Neural progenitor cell (in vitro differentiated cells): ENCODE results near the gene ACAA1. TPM values are rescaled to one million over a fixed set of nuclear protein-coding genes. Genes with fewer than 3 reads are reported as not detected.

Source experiments
- DNase-seq: peaks from one replicate; pipeline ENCODE4 v3.0.0-alpha.2; 2016; ENCODE audit warnings: low spot score
- H2AFZ ChIP-seq: fragments of 200-600 bp; sonication (generic); replicated peaks from 2 replicates; pipeline ENCODE4 v1.6.1; 2016; ENCODE audit warnings: antibody characterized with exemption
- H3F3A ChIP-seq: fragments of 200-600 bp; sonication (generic); 2 replicates; pipeline ENCODE4 v1.6.1; 2016; ENCODE audit warnings: antibody characterized with exemption, low read depth
- H3K27ac ChIP-seq: fragments of 200-600 bp; sonication (generic); 2 replicates; pipeline ENCODE4 v1.5.1; 2016; ENCODE audit warnings: mild to moderate bottlenecking
- H3K27me3 ChIP-seq: fragments of 200-600 bp; sonication (generic); 2 replicates; pipeline ENCODE4 v1.6.1; 2016; ENCODE audit warnings: mild to moderate bottlenecking, moderate library complexity
- H3K36me3 ChIP-seq: fragments of 200-600 bp; sonication (generic); 2 replicates; pipeline ENCODE4 v1.5.1; 2016
- H3K4me1 ChIP-seq: fragments of 200-600 bp; sonication (generic); 2 replicates; pipeline ENCODE4 v1.6.1; 2016; ENCODE audit warnings: mixed run types
- H3K4me2 ChIP-seq: fragments of 200-600 bp; sonication (generic); 2 replicates; pipeline ENCODE4 v1.6.1; 2016
- H3K4me3 ChIP-seq: fragments of 200-600 bp; sonication (generic); 2 replicates; pipeline ENCODE4 v1.5.1; 2016
- H3K79me2 ChIP-seq: fragments of 200-600 bp; sonication (generic); 2 replicates; pipeline ENCODE4 v1.6.1; 2016; ENCODE audit warnings: low read depth
- H3K9ac ChIP-seq: fragments of 200-600 bp; sonication (generic); 2 replicates; pipeline ENCODE4 v1.6.1; 2016
- H3K9me3 ChIP-seq: fragments of 200-600 bp; sonication (generic); 2 replicates; pipeline ENCODE4 v1.5.1; 2016; ENCODE audit warnings: low read depth
- H4K20me1 ChIP-seq: fragments of 200-600 bp; sonication (generic); 2 replicates; pipeline ENCODE4 v1.6.1; 2016; ENCODE audit warnings: low read depth
- H3K27ac Mint-ChIP-seq: 3 replicates; pipeline ENCODE4 v1.8.0; 2021; ENCODE audit warnings: mixed read lengths
- H3K27me3 Mint-ChIP-seq: 2 replicates; pipeline ENCODE4 v1.8.0; 2022; ENCODE audit warnings: low read depth, mild to moderate bottlenecking, inconsistent platforms, moderate library complexity, mixed read lengths; ENCODE audit not compliant: insufficient read depth
- H3K36me3 Mint-ChIP-seq: 3 replicates; pipeline ENCODE4 v1.8.0; 2021; ENCODE audit warnings: mixed read lengths
- H3K4me1 Mint-ChIP-seq: 3 replicates; pipeline ENCODE4 v1.8.0; 2021; ENCODE audit warnings: mixed read lengths
- H3K4me3 Mint-ChIP-seq: 3 replicates; pipeline ENCODE4 v1.8.0; 2021; ENCODE audit warnings: mild to moderate bottlenecking, moderate library complexity, mixed read lengths
- H3K9me3 Mint-ChIP-seq: 3 replicates; pipeline ENCODE4 v1.8.0; 2020; ENCODE audit warnings: mixed read lengths
- EZH2 ChIP-seq: fragments of 200-600 bp; sonication (generic); IDR thresholded peaks from 2 replicates; pipeline ENCODE4 v1.6.1; 2017; ENCODE audit warnings: antibody characterized with exemption, mild to moderate bottlenecking, moderate library complexity
- EZH2phosphoT487 ChIP-seq: fragments of 200-600 bp; sonication (generic); IDR thresholded peaks from 2 replicates; pipeline ENCODE4 v1.6.1; 2017; ENCODE audit warnings: antibody characterized with exemption
- total RNA-seq: library from RNA; depleted of rRNA; stranded (reverse); fragments of >200 nt; gene quantifications from 2 replicates; pipeline ENCODE4 v1.2.3, GENCODE V29; 2015; ENCODE audit warnings: low replicate concordance
- TF ChIP-seq, protein P1 (sequence below): fragments of 200-600 bp; sonication (generic); IDR thresholded peaks from 2 replicates; pipeline ENCODE4 v1.5.1; 2017; ENCODE audit warnings: antibody characterized with exemption, mild to moderate bottlenecking

ACAA1 gene
- total RNA-seq, 1 donor from 2014 or later: 3.3 TPM

- H4K20me1 ChIP-seq: peaks cover 3% of the 10 kb centered on the region
- no peaks in the 10 kb centered on the region for H3K9me3 ChIP-seq
- H3K27me3 ChIP-seq: no peaks in the 10 kb centered on the region
- no peaks in the 10 kb centered on the region for H3K79me2 ChIP-seq
- no peak overlapping the region for H3K9ac ChIP-seq
- Mint-ChIP-seq H3K27me3 (no peaks in the 10 kb centered on the region), H3K9me3 (no peaks in the 10 kb centered on the region), H3K36me3 (peaks cover 24% of the 10 kb centered on the region), H3K4me1 (no peaks in the 10 kb centered on the region), H3K27ac (no peak overlapping the region), H3K4me3 (no peak overlapping the region)
- no peak overlapping the region for H3K27ac ChIP-seq
- H3F3A ChIP-seq: no peaks in the 10 kb centered on the region
- H3K36me3 ChIP-seq: no peaks in the 10 kb centered on the region
- no peaks in the 10 kb centered on the region for H3K4me1 ChIP-seq
- DNase-seq: no peak
- no peak overlapping the region for H3K4me2 ChIP-seq
- H2AFZ ChIP-seq: no peak overlapping the region
- TF ChIP-seq, protein P1, sequence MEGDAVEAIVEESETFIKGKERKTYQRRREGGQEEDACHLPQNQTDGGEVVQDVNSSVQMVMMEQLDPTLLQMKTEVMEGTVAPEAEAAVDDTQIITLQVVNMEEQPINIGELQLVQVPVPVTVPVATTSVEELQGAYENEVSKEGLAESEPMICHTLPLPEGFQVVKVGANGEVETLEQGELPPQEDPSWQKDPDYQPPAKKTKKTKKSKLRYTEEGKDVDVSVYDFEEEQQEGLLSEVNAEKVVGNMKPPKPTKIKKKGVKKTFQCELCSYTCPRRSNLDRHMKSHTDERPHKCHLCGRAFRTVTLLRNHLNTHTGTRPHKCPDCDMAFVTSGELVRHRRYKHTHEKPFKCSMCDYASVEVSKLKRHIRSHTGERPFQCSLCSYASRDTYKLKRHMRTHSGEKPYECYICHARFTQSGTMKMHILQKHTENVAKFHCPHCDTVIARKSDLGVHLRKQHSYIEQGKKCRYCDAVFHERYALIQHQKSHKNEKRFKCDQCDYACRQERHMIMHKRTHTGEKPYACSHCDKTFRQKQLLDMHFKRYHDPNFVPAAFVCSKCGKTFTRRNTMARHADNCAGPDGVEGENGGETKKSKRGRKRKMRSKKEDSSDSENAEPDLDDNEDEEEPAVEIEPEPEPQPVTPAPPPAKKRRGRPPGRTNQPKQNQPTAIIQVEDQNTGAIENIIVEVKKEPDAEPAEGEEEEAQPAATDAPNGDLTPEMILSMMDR: no peak
- no peak for TF ChIP-seq EZH2phosphoT487
- TF ChIP-seq EZH2: no peak
- H3K4me3 ChIP-seq: no peak overlapping the region
Measured at GRCh38 chr3:38122712-38123290, 14.1 kb downstream of the ACAA1 start.

- H3K36me3 Mint-ChIP-seq: peaks cover 20% of the 10 kb centered on the region
- H2AFZ ChIP-seq: no peak overlapping the region
- no peak for DNase-seq
Measured at GRCh38 chr3:38121832-38122461, 15.0 kb downstream of the ACAA1 start.

GRCh38 chr3:38121451-38121831, 15.5 kb downstream of the ACAA1 start:
- DNase-seq: no peak
- Histone ChIP-seq H3K9ac (no peak overlapping the region), H3F3A (no peaks in the 10 kb centered on the region), H3K27me3 (no peaks in the 10 kb centered on the region), H3K4me3 (no peak overlapping the region), H3K79me2 (no peaks in the 10 kb centered on the region), H4K20me1 (peaks cover 3% of the 10 kb centered on the region), H3K27ac (no peak overlapping the region), H3K9me3 (no peaks in the 10 kb centered on the region), H3K4me2 (no peak overlapping the region), H2AFZ (no peak overlapping the region), H3K36me3 (no peaks in the 10 kb centered on the region), H3K4me1 (no peaks in the 10 kb centered on the region)
- no peak overlapping the region for H3K27ac Mint-ChIP-seq
- H3K36me3 Mint-ChIP-seq: peaks cover 20% of the 10 kb centered on the region
- TF ChIP-seq EZH2phosphoT487 (no peak), EZH2 (no peak)
- TF ChIP-seq, protein P1: no peak
- no peaks in the 10 kb centered on the region for H3K9me3 Mint-ChIP-seq
- H3K27me3 Mint-ChIP-seq: no peaks in the 10 kb centered on the region
- no peaks in the 10 kb centered on the region for H3K4me1 Mint-ChIP-seq
- H3K4me3 Mint-ChIP-seq: no peak overlapping the region

More at GRCh38 chr3:38121832-38122461, 15.0 kb downstream of the ACAA1 start:
- H3K27ac ChIP-seq: no peak overlapping the region
- no peak overlapping the region for H3K4me3 ChIP-seq
- no peak overlapping the region for H3K4me2 ChIP-seq
- H3K4me1 ChIP-seq: no peaks in the 10 kb centered on the region
- Mint-ChIP-seq H3K27ac (peak overlapping the region; percentile 42), H3K27me3 (no peaks in the 10 kb centered on the region), H3K9me3 (no peaks in the 10 kb centered on the region), H3K4me3 (no peak overlapping the region), H3K4me1 (no peaks in the 10 kb centered on the region)
- H3K9ac ChIP-seq: no peak overlapping the region
- H3K9me3 ChIP-seq: no peaks in the 10 kb centered on the region
- H3F3A ChIP-seq: no peaks in the 10 kb centered on the region
- TF ChIP-seq EZH2: no peak
- no peak for TF ChIP-seq EZH2phosphoT487
- TF ChIP-seq, protein P1: no peak
- H3K36me3 ChIP-seq: no peaks in the 10 kb centered on the region
- no peaks in the 10 kb centered on the region for H3K27me3 ChIP-seq
- H4K20me1 ChIP-seq: peaks cover 3% of the 10 kb centered on the region
- no peaks in the 10 kb centered on the region for H3K79me2 ChIP-seq
